HEK293 (cell line): ENCODE measurements around the gene NFAT5.

Source experiments
- KLF9 ChIP-seq: fragments of 450-650 bp; formaldehyde crosslinking; IDR thresholded peaks from 2 replicates; pipeline ENCODE4 v1.5.1; 2016; ENCODE audit warnings: missing biosample characterization, missing genetic modification characterization, low read depth
- SP2 ChIP-seq: fragments of 450-650 bp; formaldehyde crosslinking; IDR thresholded peaks from 2 replicates; pipeline ENCODE4 v1.5.1; 2016; ENCODE audit warnings: missing biosample characterization, missing genetic modification characterization
- WT1 ChIP-seq: fragments of 450-650 bp; formaldehyde crosslinking; IDR thresholded peaks from 2 replicates; pipeline ENCODE4 v1.5.1; 2016; ENCODE audit warnings: missing biosample characterization, missing genetic modification characterization
- ZBTB48 ChIP-seq: fragments of 450-650 bp; formaldehyde crosslinking; IDR thresholded peaks from 2 replicates; pipeline ENCODE4 v1.5.1; 2016; ENCODE audit warnings: missing biosample characterization, missing genetic modification characterization
- ZBTB7A ChIP-seq: fragments of 450-650 bp; formaldehyde crosslinking; IDR thresholded peaks from 2 replicates; pipeline ENCODE4 v1.5.1; 2016; ENCODE audit warnings: low read depth, missing biosample characterization, missing genetic modification characterization
- ZEB2 ChIP-seq: fragments of 450-650 bp; formaldehyde crosslinking; IDR thresholded peaks from 2 replicates; pipeline ENCODE4 v1.5.1; 2016; ENCODE audit warnings: missing biosample characterization, missing genetic modification characterization
- ZNF121 ChIP-seq: fragments of 450-650 bp; formaldehyde crosslinking; IDR thresholded peaks from 2 replicates; pipeline ENCODE4 v1.5.1; 2016; ENCODE audit warnings: missing biosample characterization, missing genetic modification characterization
- ZNF341 ChIP-seq: fragments of 450-650 bp; formaldehyde crosslinking; IDR thresholded peaks from 2 replicates; pipeline ENCODE4; 2016; ENCODE audit warnings: low read depth, missing biosample characterization, missing genetic modification characterization
- ZNF366 ChIP-seq: fragments of 450-650 bp; formaldehyde crosslinking; conservative IDR thresholded peaks from 2 replicates; pipeline ENCODE4 v1.5.1; 2016; ENCODE audit warnings: missing biosample characterization, missing genetic modification characterization
- ZNF37A ChIP-seq: fragments of 450-650 bp; IDR thresholded peaks from 2 replicates; pipeline ENCODE4 v1.5.1; 2018; ENCODE audit warnings: missing biosample characterization, missing genetic modification characterization
- ZNF692 ChIP-seq: fragments of 450-650 bp; formaldehyde crosslinking; IDR thresholded peaks from 2 replicates; pipeline ENCODE4 v1.5.1; 2016; ENCODE audit warnings: missing biosample characterization, missing genetic modification characterization
- ZNF843 ChIP-seq: fragments of 450-650 bp; formaldehyde crosslinking; IDR thresholded peaks from 2 replicates; pipeline ENCODE4 v1.5.1; 2016; ENCODE audit warnings: missing biosample characterization, missing genetic modification characterization
- ZSCAN30 ChIP-seq: fragments of 450-650 bp; IDR thresholded peaks from 2 replicates; pipeline ENCODE4 v1.5.1; 2018; ENCODE audit warnings: missing biosample characterization, mild to moderate bottlenecking, missing genetic modification characterization, moderate library complexity
- ZXDB ChIP-seq: fragments of 450-650 bp; formaldehyde crosslinking; IDR thresholded peaks from 2 replicates; pipeline ENCODE4 v1.5.1; 2016; ENCODE audit warnings: missing biosample characterization, missing genetic modification characterization
- TF ChIP-seq, protein P1 (sequence below): fragments of 450-650 bp; formaldehyde crosslinking; IDR thresholded peaks from 2 replicates; pipeline ENCODE4 v1.5.1; 2016; ENCODE audit warnings: missing biosample characterization, missing genetic modification characterization
- TF ChIP-seq, protein P2 (sequence below): fragments of 450-650 bp; formaldehyde crosslinking; IDR thresholded peaks from 2 replicates; pipeline ENCODE4 v1.5.1; 2016; ENCODE audit warnings: missing biosample characterization, missing genetic modification characterization
- TF ChIP-seq, protein P3 (sequence below): fragments of 450-650 bp; formaldehyde crosslinking; conservative IDR thresholded peaks from 2 replicates; pipeline ENCODE4 v1.5.1; 2016; ENCODE audit warnings: low read depth, missing biosample characterization, missing genetic modification characterization

NFAT5 gene

GRCh38 chr16:69566240-69566980, 644 bp downstream of the NFAT5 start (continued):
- TF ChIP-seq, protein P1, sequence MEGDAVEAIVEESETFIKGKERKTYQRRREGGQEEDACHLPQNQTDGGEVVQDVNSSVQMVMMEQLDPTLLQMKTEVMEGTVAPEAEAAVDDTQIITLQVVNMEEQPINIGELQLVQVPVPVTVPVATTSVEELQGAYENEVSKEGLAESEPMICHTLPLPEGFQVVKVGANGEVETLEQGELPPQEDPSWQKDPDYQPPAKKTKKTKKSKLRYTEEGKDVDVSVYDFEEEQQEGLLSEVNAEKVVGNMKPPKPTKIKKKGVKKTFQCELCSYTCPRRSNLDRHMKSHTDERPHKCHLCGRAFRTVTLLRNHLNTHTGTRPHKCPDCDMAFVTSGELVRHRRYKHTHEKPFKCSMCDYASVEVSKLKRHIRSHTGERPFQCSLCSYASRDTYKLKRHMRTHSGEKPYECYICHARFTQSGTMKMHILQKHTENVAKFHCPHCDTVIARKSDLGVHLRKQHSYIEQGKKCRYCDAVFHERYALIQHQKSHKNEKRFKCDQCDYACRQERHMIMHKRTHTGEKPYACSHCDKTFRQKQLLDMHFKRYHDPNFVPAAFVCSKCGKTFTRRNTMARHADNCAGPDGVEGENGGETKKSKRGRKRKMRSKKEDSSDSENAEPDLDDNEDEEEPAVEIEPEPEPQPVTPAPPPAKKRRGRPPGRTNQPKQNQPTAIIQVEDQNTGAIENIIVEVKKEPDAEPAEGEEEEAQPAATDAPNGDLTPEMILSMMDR (tag by site-specific recombination): no peak
- TF ChIP-seq ZNF121 (tag by site-specific recombination) (no peak), ZEB2 (tag by site-specific recombination) (peak; percentile 59; the same call in 1 of the 2 replicates), ZSCAN30 (tag by site-specific recombination) (0 out of 2 replicates have a peak, but pooled peaks have one; percentile 44), ZXDB (tag by site-specific recombination) (0 out of 2 replicates have a peak, but pooled peaks have one; percentile 47), ZBTB7A (tag by site-specific recombination) (0 out of 2 replicates have a peak, but pooled peaks have one; percentile 25), ZNF843 (no peak), ZNF37A (tag by site-specific recombination) (no peak), ZNF341 (tag by site-specific recombination) (peak; percentile 86; the same call in 1 of the 2 replicates), SP2 (peak; percentile 65), ZNF692 (tag by site-specific recombination) (peak; percentile 64; the same call in 1 of the 2 replicates), KLF9 (peak; percentile 22; the same call in 1 of the 2 replicates), WT1 (tag by site-specific recombination) (peak; percentile 34; the same call in 1 of the 2 replicates), ZBTB48 (tag by site-specific recombination) (peak; percentile 25; the same call in 1 of the 2 replicates), ZNF366 (tag by site-specific recombination) (peak; percentile 68; the same call in 1 of the 2 replicates)
- TF ChIP-seq, protein P2, sequence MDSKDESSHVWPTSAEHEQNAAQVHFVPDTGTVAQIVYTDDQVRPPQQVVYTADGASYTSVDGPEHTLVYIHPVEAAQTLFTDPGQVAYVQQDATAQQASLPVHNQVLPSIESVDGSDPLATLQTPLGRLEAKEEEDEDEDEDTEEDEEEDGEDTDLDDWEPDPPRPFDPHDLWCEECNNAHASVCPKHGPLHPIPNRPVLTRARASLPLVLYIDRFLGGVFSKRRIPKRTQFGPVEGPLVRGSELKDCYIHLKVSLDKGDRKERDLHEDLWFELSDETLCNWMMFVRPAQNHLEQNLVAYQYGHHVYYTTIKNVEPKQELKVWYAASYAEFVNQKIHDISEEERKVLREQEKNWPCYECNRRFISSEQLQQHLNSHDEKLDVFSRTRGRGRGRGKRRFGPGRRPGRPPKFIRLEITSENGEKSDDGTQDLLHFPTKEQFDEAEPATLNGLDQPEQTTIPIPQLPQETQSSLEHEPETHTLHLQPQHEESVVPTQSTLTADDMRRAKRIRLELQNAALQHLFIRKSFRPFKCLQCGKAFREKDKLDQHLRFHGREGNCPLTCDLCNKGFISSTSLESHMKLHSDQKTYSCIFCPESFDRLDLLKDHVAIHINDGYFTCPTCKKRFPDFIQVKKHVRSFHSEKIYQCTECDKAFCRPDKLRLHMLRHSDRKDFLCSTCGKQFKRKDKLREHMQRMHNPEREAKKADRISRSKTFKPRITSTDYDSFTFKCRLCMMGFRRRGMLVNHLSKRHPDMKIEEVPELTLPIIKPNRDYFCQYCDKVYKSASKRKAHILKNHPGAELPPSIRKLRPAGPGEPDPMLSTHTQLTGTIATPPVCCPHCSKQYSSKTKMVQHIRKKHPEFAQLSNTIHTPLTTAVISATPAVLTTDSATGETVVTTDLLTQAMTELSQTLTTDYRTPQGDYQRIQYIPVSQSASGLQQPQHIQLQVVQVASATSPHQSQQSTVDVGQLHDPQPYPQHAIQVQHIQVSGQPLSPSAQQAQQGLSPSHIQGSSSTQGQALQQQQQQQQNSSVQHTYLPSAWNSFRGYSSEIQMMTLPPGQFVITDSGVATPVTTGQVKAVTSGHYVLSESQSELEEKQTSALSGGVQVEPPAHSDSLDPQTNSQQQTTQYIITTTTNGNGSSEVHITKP (tag by site-specific recombination): peak; percentile 92
- TF ChIP-seq, protein P3, sequence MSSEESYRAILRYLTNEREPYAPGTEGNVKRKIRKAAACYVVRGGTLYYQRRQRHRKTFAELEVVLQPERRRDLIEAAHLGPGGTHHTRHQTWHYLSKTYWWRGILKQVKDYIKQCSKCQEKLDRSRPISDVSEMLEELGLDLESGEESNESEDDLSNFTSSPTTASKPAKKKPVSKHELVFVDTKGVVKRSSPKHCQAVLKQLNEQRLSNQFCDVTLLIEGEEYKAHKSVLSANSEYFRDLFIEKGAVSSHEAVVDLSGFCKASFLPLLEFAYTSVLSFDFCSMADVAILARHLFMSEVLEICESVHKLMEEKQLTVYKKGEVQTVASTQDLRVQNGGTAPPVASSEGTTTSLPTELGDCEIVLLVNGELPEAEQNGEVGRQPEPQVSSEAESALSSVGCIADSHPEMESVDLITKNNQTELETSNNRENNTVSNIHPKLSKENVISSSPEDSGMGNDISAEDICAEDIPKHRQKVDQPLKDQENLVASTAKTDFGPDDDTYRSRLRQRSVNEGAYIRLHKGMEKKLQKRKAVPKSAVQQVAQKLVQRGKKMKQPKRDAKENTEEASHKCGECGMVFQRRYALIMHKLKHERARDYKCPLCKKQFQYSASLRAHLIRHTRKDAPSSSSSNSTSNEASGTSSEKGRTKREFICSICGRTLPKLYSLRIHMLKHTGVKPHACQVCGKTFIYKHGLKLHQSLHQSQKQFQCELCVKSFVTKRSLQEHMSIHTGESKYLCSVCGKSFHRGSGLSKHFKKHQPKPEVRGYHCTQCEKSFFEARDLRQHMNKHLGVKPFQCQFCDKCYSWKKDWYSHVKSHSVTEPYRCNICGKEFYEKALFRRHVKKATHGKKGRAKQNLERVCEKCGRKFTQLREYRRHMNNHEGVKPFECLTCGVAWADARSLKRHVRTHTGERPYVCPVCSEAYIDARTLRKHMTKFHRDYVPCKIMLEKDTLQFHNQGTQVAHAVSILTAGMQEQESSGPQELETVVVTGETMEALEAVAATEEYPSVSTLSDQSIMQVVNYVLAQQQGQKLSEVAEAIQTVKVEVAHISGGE (tag by site-specific recombination): peak; percentile 45; the same call in 1 of the 2 replicates
